ENCODE results near the gene UGT3A1. TPM values are rescaled to one million over a fixed set of nuclear protein-coding genes. Genes with fewer than 3 reads are reported as not detected.
"Not testable (repeated sequence)": the region's sequence is repeated elsewhere in the genome, so short reads cannot be mapped to it uniquely, and the experiment has no call there.

UGT3A1 gene
- total RNA-seq, 4 donors from 2014 or later, result 0.54 to 1.1 TPM; not detected in 2

- no peaks in the 10 kb centered on the region for H3K36me3 ChIP-seq
- H3K27me3 ChIP-seq, result no peaks in the 10 kb centered on the region
- H3K27ac ChIP-seq, result no peak overlapping the region
- H3K9me3 ChIP-seq, result peaks cover 0 to 6% (median 0%) of the 10 kb centered on the region in 4 donors
- no peak overlapping the region for H3K4me3 ChIP-seq
- DNase-seq, result no peak
- TF ChIP-seq CTCF (IDR thresholded peaks at IDR 0.05), result no peak
- H3K4me1 ChIP-seq, result no peaks in the 10 kb centered on the region
Observed at GRCh38 chr5:35979715-35980114, 11.5 kb downstream of the UGT3A1 start.

- not testable (repeated sequence) for H3K27ac ChIP-seq, H3K27me3 ChIP-seq, DNase-seq, H3K9me3 ChIP-seq, H3K4me1 ChIP-seq, H3K36me3 ChIP-seq, H3K4me3 ChIP-seq
Observed at GRCh38 chr5:35976859-35977258, 14.3 kb downstream of the UGT3A1 start.

GRCh38 chr5:35974570-35974969 is 16.6 kb downstream of the UGT3A1 start:
- Histone ChIP-seq H3K9me3 (no peaks in the 10 kb centered on the region), H3K36me3 (no peaks in the 10 kb centered on the region), H3K27me3 (no peaks in the 10 kb centered on the region), H3K27ac (no peak overlapping the region), H3K4me1 (no peaks in the 10 kb centered on the region), H3K4me3 (no peak overlapping the region)
- DNase-seq, result no peak
- TF ChIP-seq CTCF (IDR thresholded peaks at IDR 0.05) (no peak), POLR2A (IDR thresholded peaks at IDR 0.05) (no peak)

GRCh38 chr5:35971878-35972210 is 19.3 kb downstream of the UGT3A1 start:
- H3K9me3 ChIP-seq, result no peaks in the 10 kb centered on the region
- H3K4me3 ChIP-seq, result no peak overlapping the region
- H3K36me3 ChIP-seq, result no peaks in the 10 kb centered on the region
- DNase-seq, result no peak
- H3K4me1 ChIP-seq, result no peaks in the 10 kb centered on the region
- no peaks in the 10 kb centered on the region for H3K27me3 ChIP-seq
- no peak overlapping the region for H3K27ac ChIP-seq
- no peak for TF ChIP-seq POLR2A (IDR thresholded peaks at IDR 0.05)
- no peak for TF ChIP-seq CTCF (IDR thresholded peaks at IDR 0.05)

GRCh38 chr5:35971186-35971877 is 19.9 kb downstream of the UGT3A1 start:
- no peak overlapping the region for H3K27ac ChIP-seq
- no peak for DNase-seq
- H3K4me3 ChIP-seq, result no peak overlapping the region
- no peaks in the 10 kb centered on the region for H3K4me1 ChIP-seq
- no peaks in the 10 kb centered on the region for H3K36me3 ChIP-seq
- H3K9me3 ChIP-seq, result no peaks in the 10 kb centered on the region
- TF ChIP-seq CTCF (IDR thresholded peaks at IDR 0.05) (no peak), POLR2A (IDR thresholded peaks at IDR 0.05) (no peak)
- no peaks in the 10 kb centered on the region for H3K27me3 ChIP-seq

GRCh38 chr5:35963381-35963843 is 27.8 kb downstream of the UGT3A1 start:
- H3K27ac ChIP-seq, result no peak overlapping the region
- H3K4me1 ChIP-seq, result no peaks in the 10 kb centered on the region
- no peaks in the 10 kb centered on the region for H3K27me3 ChIP-seq
- no peaks in the 10 kb centered on the region for H3K36me3 ChIP-seq
- TF ChIP-seq CTCF (IDR thresholded peaks at IDR 0.05), result peak in 4 of 6 experiments; percentile 34 to 79 (median 74)
- TF ChIP-seq POLR2A (IDR thresholded peaks at IDR 0.05), result no peak
- DNase-seq, result peak in 1 of 3 donors; percentile 68
- H3K4me3 ChIP-seq, result no peak overlapping the region
- H3K9me3 ChIP-seq, result no peaks in the 10 kb centered on the region

Measured in Peyer's patch (tissue), 4 donors.